ENCODE results near the gene CCL16.

GRCh38 chr17:35978346-35978745, 3.0 kb downstream of the CCL16 start:
- TF ChIP-seq CTCF (IDR thresholded peaks at IDR 0.05) (no peak), POLR2A (IDR thresholded peaks at IDR 0.05) (no peak)
